NCI-H345 (cell line): Measurements from ENCODE around the gene SLC27A2.
A peak's percentile ranks its signal among the peaks of the same experiment; 100 is the strongest.
"Not testable (repeated sequence)": the region's sequence is repeated elsewhere in the genome, so short reads cannot be mapped to it uniquely, and the experiment has no call there.

ENCODE experiments used
- DNase-seq: peaks from one replicate; lab custom pipeline; 2025; lab: John Stamatoyannopoulos, UW

Gene SLC27A2

GRCh38 chr15:50181969-50182218 lies at the start of gene SLC27A2:
Gene SLC27A2, plus strand, starts transcription at chr15:50182196. Its CDS starts 232 bp downstream, at chr15:50182428.
- peak; percentile 61 for DNase-seq

- DNase-seq = not testable (repeated sequence)
These were observed 49.6 kb upstream of the SLC27A2 start for GRCh38 chr15:50132251-50132984.

GRCh38 chr15:50134524-50135024 lies 47.4 kb upstream of the SLC27A2 start:
- DNase-seq = no peak

DNA sequence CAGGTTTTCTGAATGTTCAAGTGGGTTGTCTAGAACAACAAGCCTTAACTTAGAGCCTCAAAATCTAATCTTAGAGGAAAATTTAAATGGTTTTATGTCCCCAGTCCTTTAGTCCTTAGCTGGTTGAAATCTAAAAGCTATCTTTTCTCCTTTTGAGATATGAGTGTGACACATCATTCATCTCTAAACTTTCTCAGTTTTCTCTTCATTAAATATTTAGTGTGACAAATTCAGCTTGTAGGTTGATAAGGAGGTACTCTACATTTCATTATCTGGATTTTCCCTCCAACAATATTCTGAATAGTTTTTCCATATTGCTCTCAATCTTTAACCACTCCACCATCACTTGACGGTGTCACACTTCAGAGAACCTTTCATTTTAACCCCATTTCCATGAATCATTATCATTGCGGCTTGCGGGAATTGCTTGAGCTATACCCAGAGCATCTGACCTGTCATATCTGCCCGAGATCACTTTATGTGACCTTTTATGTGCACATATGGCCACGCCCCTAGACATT lies 46.9 kb upstream of the SLC27A2 start:
- DNase-seq = no peak

DNA sequence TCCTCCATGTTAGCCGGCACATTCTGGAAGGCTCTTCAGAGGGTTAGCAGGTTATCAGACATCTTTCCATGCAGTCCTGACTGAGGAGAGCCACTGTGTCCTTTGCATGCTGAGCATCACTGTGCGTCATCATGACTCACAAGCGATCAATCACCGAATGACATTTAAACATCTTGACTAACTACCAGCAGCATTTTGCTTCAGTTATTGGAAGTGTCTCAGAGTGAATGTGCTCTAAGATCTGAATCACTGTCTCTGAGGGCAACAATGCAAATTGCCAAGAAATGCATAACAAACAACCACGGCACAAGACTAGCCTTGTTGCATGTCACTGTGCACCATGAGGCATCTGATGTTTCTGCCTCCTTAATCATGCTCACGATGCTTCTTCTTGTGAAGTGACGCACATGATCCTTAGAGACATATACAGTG lies 44.6 kb upstream of the SLC27A2 start:
- no peak for DNase-seq

- DNase-seq = no peak
These were observed 44.1 kb upstream of the SLC27A2 start for GRCh38 chr15:50137893-50138292.

DNA sequence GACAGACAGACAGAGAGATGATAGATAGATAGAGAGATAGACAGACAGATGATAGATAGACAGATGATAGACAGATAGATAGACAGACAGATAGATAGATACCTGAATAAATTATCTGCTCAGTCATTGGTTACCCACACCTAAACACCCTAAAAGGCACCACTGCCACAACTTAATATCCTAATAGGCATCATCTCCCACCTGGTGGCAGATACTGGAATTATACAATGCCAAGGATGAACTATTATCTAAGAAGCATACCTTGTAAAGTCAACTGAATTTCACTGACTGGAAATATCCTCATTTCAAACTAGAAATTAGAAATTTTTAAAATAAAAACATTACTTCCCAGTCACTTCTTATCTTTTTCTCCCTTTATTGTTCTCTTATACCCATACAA lies 43.6 kb upstream of the SLC27A2 start:
- DNase-seq = no peak

GRCh38 chr15:50140098-50140497 lies 41.9 kb upstream of the SLC27A2 start:
- DNase-seq = no peak

- no peak for DNase-seq
These were observed 41.0 kb upstream of the SLC27A2 start for GRCh38 chr15:50140983-50141382.

DNA sequence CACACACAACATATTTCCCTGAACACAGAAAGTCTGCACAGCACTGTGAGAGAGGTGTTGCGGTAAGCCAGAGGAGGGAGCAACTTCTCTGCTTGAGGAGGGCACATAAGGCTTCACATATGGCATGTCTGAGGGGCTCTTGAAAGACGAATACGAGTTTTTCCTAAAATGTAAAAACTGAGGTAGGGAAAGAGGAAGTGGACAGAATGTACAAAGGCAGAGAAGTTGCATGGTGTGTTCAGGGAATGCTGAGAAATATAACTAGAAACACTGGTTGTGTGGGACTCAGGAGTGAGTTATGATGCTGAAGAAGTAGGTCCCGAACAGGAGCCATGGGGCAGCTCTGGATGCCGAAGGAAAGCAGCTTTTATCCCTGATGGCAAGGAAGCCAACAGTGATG lies 40.1 kb upstream of the SLC27A2 start:
- DNase-seq = no peak

- DNase-seq = no peak
These were observed 38.6 kb upstream of the SLC27A2 start for GRCh38 chr15:50143255-50143860.

GRCh38 chr15:50144341-50145120 lies 37.5 kb upstream of the SLC27A2 start:
- DNase-seq = no peak

DNA sequence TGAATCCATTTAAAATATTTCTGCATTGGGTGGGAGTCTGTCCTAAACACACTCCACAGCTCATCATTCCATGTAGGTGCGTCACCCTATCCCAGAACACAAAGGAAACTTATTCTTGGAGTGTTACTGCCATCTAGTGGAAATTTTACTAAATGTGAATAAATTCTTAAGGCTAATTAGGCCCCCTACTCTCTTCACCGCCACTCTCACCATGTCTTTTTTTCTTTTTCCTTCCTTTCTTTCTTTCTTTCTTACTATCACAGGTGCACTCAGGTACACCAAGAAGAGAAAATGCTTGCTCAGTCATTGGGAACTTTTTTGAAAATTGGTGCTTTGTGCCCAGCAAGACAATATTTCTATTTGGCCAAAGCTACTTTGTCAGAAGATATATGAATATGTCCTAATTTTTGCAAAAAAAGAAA lies 36.5 kb upstream of the SLC27A2 start:
- DNase-seq = peak; percentile 74

DNA sequence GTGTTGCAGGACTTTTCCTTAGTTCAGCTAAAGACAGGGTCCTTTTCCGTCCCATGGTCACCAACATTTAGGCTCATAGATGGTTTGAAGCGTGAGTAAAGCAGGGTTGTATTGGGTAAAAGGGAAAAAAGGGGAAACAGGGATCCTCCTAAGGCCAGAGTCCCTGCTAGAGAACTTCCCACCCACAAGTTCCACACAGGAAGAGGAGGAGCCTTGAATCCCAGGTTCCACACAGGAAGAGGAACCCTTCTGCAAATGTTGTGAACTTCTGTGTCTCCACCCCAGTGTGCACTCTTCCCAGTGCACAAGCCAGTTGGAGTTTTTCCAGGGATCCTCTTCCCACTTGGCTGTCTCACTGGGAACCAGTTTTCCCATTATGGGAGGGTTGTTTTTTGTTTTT lies 35.4 kb upstream of the SLC27A2 start:
- no peak for DNase-seq

DNA sequence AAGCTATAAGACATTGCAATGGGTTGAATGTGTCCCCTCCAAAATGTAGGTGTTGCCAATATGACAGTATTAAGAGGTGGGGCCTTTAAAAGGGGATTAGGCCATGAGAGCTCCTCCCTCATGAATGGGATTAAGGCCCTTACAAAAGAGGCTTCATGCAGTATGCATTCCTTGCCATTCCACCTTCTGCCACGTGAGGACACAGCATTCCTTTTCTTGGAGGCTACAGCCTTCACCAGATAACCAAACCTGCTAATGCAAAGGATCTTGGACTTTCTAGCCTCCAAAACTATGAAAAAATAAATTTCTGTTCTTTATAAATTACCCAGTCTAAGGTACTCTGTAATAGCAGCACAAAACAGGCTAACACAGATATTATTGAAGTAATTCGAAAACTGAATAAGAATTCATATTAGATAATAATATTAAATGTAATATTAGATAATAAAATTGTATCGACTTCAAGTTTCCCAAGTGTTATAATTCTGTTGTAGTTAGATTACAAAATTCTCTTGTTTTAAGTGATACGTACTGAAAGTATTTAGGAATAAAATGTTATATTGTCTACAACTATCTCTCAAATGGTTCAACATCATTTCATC lies 33.5 kb upstream of the SLC27A2 start:
- DNase-seq = no peak

DNA sequence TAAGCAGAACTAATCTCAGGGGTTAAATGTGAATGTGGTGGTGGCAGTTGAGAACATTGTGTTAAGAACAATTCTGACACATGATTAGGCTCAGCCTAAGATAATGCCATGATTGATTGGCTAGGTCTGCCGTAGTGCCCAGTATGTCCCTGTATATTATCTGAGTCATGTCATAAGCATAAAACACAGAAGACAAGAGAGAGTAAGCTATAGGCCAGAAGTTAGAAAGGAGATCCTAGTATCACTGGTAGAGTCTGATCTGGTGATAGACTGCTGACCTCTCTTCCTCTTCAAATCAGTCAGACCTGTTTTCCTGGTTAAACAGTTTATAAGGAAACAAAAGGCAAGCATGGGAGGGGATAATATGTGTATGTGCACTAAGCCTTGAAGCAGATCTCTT lies 32.9 kb upstream of the SLC27A2 start:
- no peak for DNase-seq

DNA sequence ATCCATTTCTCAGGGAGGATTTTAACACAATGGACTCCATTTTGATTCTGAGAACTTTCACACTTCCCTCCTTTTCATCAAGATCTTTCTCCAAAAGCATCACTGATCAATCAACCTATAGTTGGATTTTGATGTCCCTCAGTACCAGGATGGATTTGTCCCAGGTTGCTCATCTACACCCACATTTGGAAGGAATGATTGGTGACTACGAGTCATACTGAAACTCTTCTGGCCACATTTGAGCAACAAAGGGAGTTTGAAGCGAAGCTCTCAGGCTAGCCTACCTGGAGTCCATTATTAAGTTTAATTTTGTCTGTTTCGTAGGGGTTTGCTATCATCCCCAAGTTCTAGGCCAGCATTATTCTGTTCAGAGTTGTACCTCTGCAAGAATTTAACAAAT lies 31.6 kb upstream of the SLC27A2 start:
- DNase-seq = no peak

- no peak for DNase-seq
These were observed 31.1 kb upstream of the SLC27A2 start for GRCh38 chr15:50150851-50151250.

- no peak for DNase-seq
These were observed 30.5 kb upstream of the SLC27A2 start for GRCh38 chr15:50151476-50151875.

GRCh38 chr15:50158236-50158635 lies 23.8 kb upstream of the SLC27A2 start:
- DNase-seq = not testable (repeated sequence)

DNA sequence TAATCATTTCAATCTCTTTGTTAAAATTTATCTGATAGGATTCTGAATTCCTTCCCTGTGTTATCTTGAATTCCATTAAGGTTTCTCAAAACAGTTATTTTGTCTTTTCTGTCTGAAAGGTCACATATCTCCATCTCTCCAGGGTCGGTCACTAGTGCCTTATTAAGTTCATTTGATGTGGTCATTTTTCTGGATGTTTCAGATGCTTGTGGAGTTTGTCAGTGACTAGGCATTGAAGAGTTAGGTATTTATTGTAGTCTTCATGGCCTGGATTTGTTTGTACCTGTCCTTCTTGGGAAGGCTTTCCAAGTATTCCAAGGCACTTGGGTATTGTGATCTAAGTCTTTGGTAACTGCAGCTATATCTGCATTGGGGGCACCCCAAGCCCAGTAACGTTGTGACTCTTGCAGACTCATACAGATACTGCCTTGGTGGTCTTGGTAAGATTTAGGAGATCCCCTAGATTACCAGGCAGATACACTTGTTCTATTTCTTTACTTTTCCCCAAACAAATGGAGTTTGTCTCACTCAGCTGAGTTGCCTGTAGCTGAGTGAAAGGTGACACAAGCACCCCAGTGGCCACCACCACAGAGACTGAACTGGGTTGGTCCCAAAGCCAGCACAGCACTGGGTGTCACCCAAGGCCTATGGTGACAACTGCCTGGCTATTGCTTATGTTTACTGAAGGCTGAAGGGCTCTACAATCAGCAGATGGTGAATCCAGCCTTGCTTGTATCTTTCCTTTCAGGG lies 18.9 kb upstream of the SLC27A2 start:
- DNase-seq = no peak
